ENCODE measurements around the gene ZDHHC3.

Gene ZDHHC3

DNA sequence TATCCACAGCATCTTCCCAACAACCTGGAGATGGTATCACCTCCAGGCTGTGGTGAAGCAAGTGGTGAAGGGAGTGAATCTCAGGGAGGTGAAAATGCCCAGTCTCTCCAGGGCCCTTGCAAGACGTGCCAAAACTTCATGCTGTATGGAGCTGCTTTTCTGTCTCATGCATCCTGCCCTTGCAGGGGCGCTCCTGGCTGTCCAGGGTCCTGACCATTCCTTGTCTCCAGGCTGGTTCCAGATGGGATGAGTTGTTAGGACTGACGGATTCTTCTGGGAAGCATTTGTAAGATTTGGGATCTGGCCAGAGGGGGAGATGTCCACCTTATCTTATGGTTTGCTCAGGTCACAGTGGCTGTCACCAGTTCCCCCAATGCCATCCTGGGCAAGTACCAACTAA lies 85.7 kb downstream of the ZDHHC3 start:
- no peak for DNase-seq

- no peak for DNase-seq
Observed at GRCh38 chr3:44887101-44887500, 88.9 kb downstream of the ZDHHC3 start.

- no peak for DNase-seq
Observed at GRCh38 chr3:44886561-44886960, 89.4 kb downstream of the ZDHHC3 start.

- DNase-seq: no peak
Observed at GRCh38 chr3:44885618-44886017, 90.4 kb downstream of the ZDHHC3 start.

DNA sequence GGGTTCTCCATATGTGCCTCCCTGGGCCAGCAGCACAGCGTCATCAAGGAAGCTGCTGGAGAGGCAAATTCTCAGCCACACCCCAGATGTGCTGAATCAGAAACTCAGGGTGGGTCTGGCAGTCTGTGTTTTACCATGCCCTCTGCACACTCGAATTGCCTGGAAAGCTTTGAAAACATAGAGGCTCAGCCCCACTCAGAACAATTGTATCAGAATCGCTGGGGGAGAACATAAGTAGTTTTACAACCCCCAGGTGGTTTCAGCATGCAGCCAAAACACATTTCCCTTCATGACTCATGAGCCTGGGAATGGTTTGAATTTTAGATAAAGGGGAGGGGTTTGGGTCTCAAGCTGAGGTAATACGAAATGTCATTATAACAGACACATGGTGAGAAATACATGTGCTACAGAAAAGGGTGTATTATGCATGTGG lies 92.0 kb downstream of the ZDHHC3 start:
- no peak for DNase-seq

GRCh38 chr3:44883213-44883955 lies 92.6 kb downstream of the ZDHHC3 start:
- DNase-seq: no peak

DNA sequence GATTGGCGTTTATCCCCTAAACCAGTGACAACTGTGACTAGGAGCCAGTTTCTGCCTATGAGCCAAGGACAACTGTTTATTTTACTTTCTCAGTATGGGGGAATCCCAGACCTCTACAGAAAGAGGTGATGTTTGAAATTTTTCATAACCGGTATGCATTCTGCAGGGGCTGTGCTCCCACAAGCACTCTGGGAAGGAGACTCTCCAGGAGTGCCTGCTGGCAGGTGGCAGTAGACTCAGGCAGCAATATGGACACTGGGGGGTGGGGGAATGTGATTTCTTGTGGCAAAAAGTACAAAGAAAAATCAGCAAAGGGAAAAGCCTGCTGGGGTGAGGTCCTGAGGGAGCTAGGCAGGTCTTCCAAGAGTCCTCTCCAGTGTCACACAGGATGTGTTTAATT lies 95.7 kb downstream of the ZDHHC3 start:
- peak in 1 of 2 experiments; percentile 9 for DNase-seq

- DNase-seq: no peak
Observed at GRCh38 chr3:44877333-44877732, 98.6 kb downstream of the ZDHHC3 start.

GRCh38 chr3:44875596-44875995 lies 100.4 kb downstream of the ZDHHC3 start:
- DNase-seq: no peak
